ENCODE results near the gene KBTBD8. TPM values are rescaled to one million over a fixed set of nuclear protein-coding genes. Genes with fewer than 3 reads are reported as not detected.

KBTBD8 gene
- total and polyA plus RNA-seq, 2 of the 8 experiments (the other 6 are each of a cell fraction or from before 2014, with no cell fraction given) = 3.2 to 23.9 TPM

- no peak for TF ChIP-seq JUN (IDR thresholded peaks at IDR 0.05; ENCODE audit: low read depth, low read length)
- no peak for TF ChIP-seq SP4 (IDR thresholded peaks at IDR 0.05; ENCODE audit: low read length)
- no peak for TF ChIP-seq GABPA (IDR thresholded peaks at IDR 0.05; ENCODE audit: borderline replicate concordance, insufficient read depth, low read length)
- no peak for TF ChIP-seq SIN3A (conservative IDR thresholded peaks at IDR 0.05 in 1 of 2, IDR thresholded peaks at IDR 0.05 in 1 of 2; ENCODE audit: low read depth in 1 of 2, low read length in 2 of 2)
- TF ChIP-seq POU5F1 (IDR thresholded peaks at IDR 0.05; ENCODE audit: low read depth, low read length) = no peak
- TF ChIP-seq RXRA (IDR thresholded peaks at IDR 0.05; ENCODE audit: insufficient read depth, low read depth, low read length) = no peak
- TF ChIP-seq NRF1 (IDR thresholded peaks at IDR 0.05; ENCODE audit: low read depth, low read length) = no peak
Measured at GRCh38 chr3:67048067-67048714, 50.1 kb downstream of the KBTBD8 start (continued).
